ENCODE measurements around the gene DDX46. TPM values are rescaled to one million over a fixed set of nuclear protein-coding genes. Genes with fewer than 3 reads are reported as not detected.
A peak's percentile ranks its signal among the peaks of the same experiment; 100 is the strongest.

Gene DDX46
- total and polyA plus RNA-seq, 2 of the 8 experiments (the other 6 are each of a cell fraction or from before 2014, with no cell fraction given) = 22.6 to 110 TPM

DNA sequence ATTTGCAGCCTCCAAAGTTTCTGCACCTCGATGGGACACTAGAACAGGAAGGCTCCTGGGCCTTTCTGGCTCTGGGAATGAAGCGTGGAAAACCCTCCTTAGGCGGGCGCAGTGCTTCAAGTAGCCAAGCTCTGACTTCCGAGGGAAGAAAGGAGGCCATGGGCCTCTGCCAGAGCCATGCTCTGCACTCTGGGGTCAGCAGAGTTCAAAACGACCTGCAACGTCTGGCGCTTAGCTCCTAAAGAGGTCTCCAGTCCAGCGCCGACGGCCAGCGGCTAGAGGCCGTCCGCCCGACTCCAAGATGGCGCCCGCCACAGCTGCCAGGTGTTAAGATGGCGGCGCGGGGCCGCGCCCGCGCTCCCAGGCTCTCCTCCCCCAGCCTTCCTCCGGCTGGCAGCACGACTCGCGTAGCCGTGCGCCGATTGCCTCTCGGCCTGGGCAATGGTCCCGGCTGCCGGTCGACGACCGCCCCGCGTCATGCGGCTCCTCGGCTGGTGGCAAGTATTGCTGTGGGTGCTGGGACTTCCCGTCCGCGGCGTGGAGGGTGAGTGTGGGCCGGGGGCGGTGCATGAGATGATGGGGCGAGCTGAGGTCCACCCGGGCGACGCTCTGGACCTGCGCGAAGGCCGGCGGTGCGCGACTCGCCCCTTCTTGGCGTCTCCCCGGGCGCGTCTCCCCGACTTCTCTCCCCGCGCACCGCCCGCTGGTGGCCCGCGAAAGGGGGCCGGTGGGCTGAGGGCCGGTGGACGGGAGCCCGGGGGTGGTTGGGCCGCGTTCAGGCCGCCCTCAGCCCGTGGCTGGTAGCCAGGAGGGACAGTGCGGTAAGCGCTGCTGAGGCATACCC is 115.6 kb downstream of the DDX46 start, which contains the start of gene TXNDC15 (continued):
- no peak for TF ChIP-seq NRF1 (IDR thresholded peaks at IDR 0.05; ENCODE audit: low read depth, low read length)
- TF ChIP-seq, protein P1, sequence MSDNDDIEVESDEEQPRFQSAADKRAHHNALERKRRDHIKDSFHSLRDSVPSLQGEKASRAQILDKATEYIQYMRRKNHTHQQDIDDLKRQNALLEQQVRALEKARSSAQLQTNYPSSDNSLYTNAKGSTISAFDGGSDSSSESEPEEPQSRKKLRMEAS (IDR thresholded peaks at IDR 0.05) = peak; percentile 82
- TF ChIP-seq CBX8 (IDR thresholded peaks at IDR 0.05; ENCODE audit: borderline replicate concordance, low read depth, low read length) = no peak
- no peak for TF ChIP-seq NANOG (IDR thresholded peaks at IDR 0.05; ENCODE audit: insufficient read depth, low read depth, low read length, poor library complexity, severe bottlenecking)
- TF ChIP-seq POLR2A (IDR thresholded peaks at IDR 0.05; ENCODE audit: control extremely low read depth in 1 of 2, low read depth in 2 of 2, low read length in 2 of 2) = peak in 1 of 2 experiments; percentile 91; a peak in 2 of 3 replicates
- no peak for TF ChIP-seq HDAC6 (IDR thresholded peaks at IDR 0.05; ENCODE audit: low read depth, low read length)
- no peak for TF ChIP-seq FOSL1 (IDR thresholded peaks at IDR 0.05; ENCODE audit: insufficient read depth, low read depth, low read length)
- TF ChIP-seq BRCA1 (IDR thresholded peaks at IDR 0.05; ENCODE audit: low read depth, low read length) = no peak
- TF ChIP-seq SAP30 (IDR thresholded peaks at IDR 0.05; ENCODE audit: insufficient read depth, insufficient replicate concordance, low read length) = no peak
- no peak for TF ChIP-seq CBX5 (IDR thresholded peaks at IDR 0.05; ENCODE audit: low read depth, low read length)
- TF ChIP-seq CREB1 (IDR thresholded peaks at IDR 0.05) = peak; percentile 55; the same call in 1 of the 2 replicates
- TF ChIP-seq PHF8 (conservative IDR thresholded peaks at IDR 0.05; ENCODE audit: low read depth, low read length) = peak; percentile 91
- TF ChIP-seq SIX5 (IDR thresholded peaks at IDR 0.05; ENCODE audit: low read depth, low read length) = no peak
- TF ChIP-seq EZH2 (IDR thresholded peaks at IDR 0.05; ENCODE audit: low read depth, low read length, severe bottlenecking) = no peak
- no peak for TF ChIP-seq SRF (IDR thresholded peaks at IDR 0.05; ENCODE audit: low read depth, low read length)
- no peak for TF ChIP-seq CEBPB (IDR thresholded peaks at IDR 0.05; ENCODE audit: low read depth, low read length)
- TF ChIP-seq EP300 (IDR thresholded peaks at IDR 0.05; ENCODE audit: borderline replicate concordance in 1 of 2, low read depth in 2 of 2, low read length in 2 of 2) = no peak
- TF ChIP-seq SUZ12 (IDR thresholded peaks at IDR 0.05; ENCODE audit: low read length) = no peak
- peak; percentile 98 for TF ChIP-seq TAF1 (IDR thresholded peaks at IDR 0.05; ENCODE audit: low read depth, low read length)
- TF ChIP-seq CHD2 (IDR thresholded peaks at IDR 0.05; ENCODE audit: low read length) = no peak
- no peak for TF ChIP-seq RNF2 (IDR thresholded peaks at IDR 0.05; ENCODE audit: borderline replicate concordance, low read depth, low read length, missing control alignments, poor library complexity, severe bottlenecking)
- TF ChIP-seq KDM5A (IDR thresholded peaks at IDR 0.05; ENCODE audit: low read length) = 0 out of 2 replicates have a peak, but pooled peaks have one; percentile 34
